ENCODE measurements around the gene EXD3. TPM values are rescaled to one million over a fixed set of nuclear protein-coding genes. Genes with fewer than 3 reads are reported as not detected.
A peak's percentile ranks its signal among the peaks of the same experiment; 100 is the strongest.

Gene EXD3
- total and polyA plus RNA-seq, 2 of the 13 experiments (the other 11 are each of a cell fraction or from before 2014, with no cell fraction given), result 2.7 to 4.8 TPM

GRCh38 chr9:137354153-137354844 is 68.7 kb downstream of the EXD3 start:
- intact Hi-C loops (cut with micrococcal nuclease; ENCODE audit: unreplicated experiment) (no loop called here), in situ Hi-C loops (cut with HindIII; ENCODE audit: extremely low pct_ligation_motif_present, low pct_unique_long_range_greater_than_20kb) (no loop called here)
- Histone ChIP-seq H3K9me3 (ENCODE audit: low read length) (peaks cover 29% of the 10 kb centered on the region), H3K79me2 (ENCODE audit: insufficient read depth, low read length) (no peaks in the 10 kb centered on the region), H3K4me3 (replicated peaks in 1 of 3; ENCODE audit: insufficient read depth in 1 of 3, low read depth in 2 of 3, low read length in 3 of 3) (no peak overlapping the region), H3K36me3 (replicated peaks in 1 of 2; ENCODE audit: control insufficient read depth in 1 of 2, insufficient read depth in 2 of 2, low read length in 2 of 2) (no peaks in the 10 kb centered on the region), H3K4me1 (ENCODE audit: insufficient read depth, low read length) (peaks cover 12% of the 10 kb centered on the region), H3K27ac (ENCODE audit: extremely low read length, insufficient read depth, low read length) (no peak overlapping the region), H4K20me1 (ENCODE audit: insufficient read depth, low read length) (no peaks in the 10 kb centered on the region), H3K27me3 (ENCODE audit: control insufficient read depth in 1 of 2, insufficient read depth in 2 of 2, low read length in 2 of 2) (no peaks in the 10 kb centered on the region; a peak in 1 of 5 replicates), H3K9ac (ENCODE audit: insufficient read depth, low read depth, low read length) (no peak overlapping the region), H2AFZ (ENCODE audit: low read length) (no peak overlapping the region), H3K4me2 (ENCODE audit: low read depth, low read length) (no peak overlapping the region)
- TF ChIP-seq MED8 (CRISPR knock-in tag; IDR thresholded peaks at IDR 0.05; ENCODE audit: insufficient replicate concordance), result no peak
- TF ChIP-seq ZNF264 (CRISPR knock-in tag; IDR thresholded peaks at IDR 0.05), result no peak
- no peak for TF ChIP-seq PRDM10 (CRISPR knock-in tag; IDR thresholded peaks at IDR 0.05; ENCODE audit: low read depth)
- no peak for TF ChIP-seq ZNF354B (CRISPR knock-in tag; IDR thresholded peaks at IDR 0.05)
- no peak for TF ChIP-seq ZNF17 (CRISPR knock-in tag; IDR thresholded peaks at IDR 0.05)
- no peak for TF ChIP-seq ZSCAN25 (CRISPR knock-in tag; IDR thresholded peaks at IDR 0.05)
- no peak for TF ChIP-seq MEIS2 (CRISPR knock-in tag; IDR thresholded peaks at IDR 0.05)
- ATAC-seq (peak; percentile 8), DNase-seq (ENCODE audit: low spot score) (no peak), FAIRE-seq (no peak)
- ChIA-PET POLR2A (no interaction called here), CTCF (ENCODE audit: low intra/inter-chr PET ratio, low total read pairs) (no interaction called here)
- BruUV-seq (replicated peaks), result no TSS peak
- WGBS (ENCODE audit: low lambda C conversion rate), result no CpG with 5 or more reads among the region's 28 CpGs
